K562 (cell line): ENCODE measurements around the gene PIK3CA. TPM values are rescaled to one million over a fixed set of nuclear protein-coding genes. Genes with fewer than 3 reads are reported as not detected.

ENCODE experiments used
- ARHGAP35 ChIP-seq: fragments of 450-650 bp; IDR thresholded peaks from 2 replicates; pipeline ENCODE4 v1.6.1; 2018; ENCODE audit not compliant: partially characterized antibody
- CTCF ChIP-seq, 3 experiments: IDR thresholded peaks in 2 of 3; conservative IDR thresholded peaks in 1 of 3; 2 replicates each; pipeline ENCODE4 v1.5.1; 2011 to 2012; ENCODE audit warnings: low read length in 3 of 3, mild to moderate bottlenecking in 3 of 3, control low read depth in 2 of 3, improper control_type of control experiment in 1 of 3, inconsistent platforms in 1 of 3, low read depth in 1 of 3, mixed read lengths in 1 of 3, moderate library complexity in 1 of 3; ENCODE audit not compliant: insufficient read depth in 2 of 3
- CUX1 ChIP-seq: fragments of 200-800 bp; sonication (Bioruptor generic); IDR thresholded peaks from 2 replicates; pipeline ENCODE4 v1.6.1; 2016; ENCODE audit warnings: missing genetic modification characterization, missing compliant biosample characterization
- EHMT2 ChIP-seq: fragments of 450-650 bp; IDR thresholded peaks from 2 replicates; pipeline ENCODE4 v1.6.1; 2018; ENCODE audit warnings: antibody characterized with exemption
- ELK1 ChIP-seq: sonication (generic); formaldehyde crosslinking; IDR thresholded peaks from 2 replicates; pipeline ENCODE4 v1.8.1; 2022; ENCODE audit warnings: missing genetic modification reagents
- LCOR ChIP-seq: sonication (generic); formaldehyde crosslinking; IDR thresholded peaks from 2 replicates; pipeline ENCODE4 v1.8.0; 2022; ENCODE audit warnings: mild to moderate bottlenecking, missing genetic modification reagents
- OTX1 ChIP-seq: fragments of 450-650 bp; formaldehyde crosslinking; IDR thresholded peaks from 2 replicates; pipeline ENCODE4 v1.4.0; 2022; ENCODE audit warnings: mild to moderate bottlenecking
- STAT5B ChIP-seq: fragments of 250-450 bp; sonication (Bioruptor Pico); IDR thresholded peaks from 2 replicates; pipeline ENCODE4 v1.8.0; 2021; ENCODE audit warnings: mild to moderate bottlenecking, inconsistent platforms
- U2AF1 ChIP-seq: fragments of 200-400 bp; formaldehyde crosslinking; optimal IDR thresholded peaks from 2 replicates; pipeline ENCODE3; 2017; ENCODE audit warnings: mild to moderate bottlenecking, low read depth, low read length, moderate library complexity
- ZFP30 ChIP-seq: fragments of 250-450 bp; sonication (Bioruptor Pico); IDR thresholded peaks from 2 replicates; pipeline ENCODE4 v1.8.0; 2022; ENCODE audit warnings: moderate library complexity, mild to moderate bottlenecking, inconsistent platforms, borderline replicate concordance
- ZNF431 ChIP-seq: sonication (generic); formaldehyde crosslinking; IDR thresholded peaks from 2 replicates; pipeline ENCODE4 v1.8.0; 2022; ENCODE audit warnings: mild to moderate bottlenecking, missing genetic modification reagents
- polyA plus RNA-seq, 8 experiments: library from polyadenylated mRNA; depleted of rRNA in 4 of 8; stranded (reverse) in 5 of 8; unstranded in 3 of 8; fragments of >200 nt; fragmentation: Nextera tagmentation in 2 of 8; fragmentation: Illumina TruSeq in 1 of 8; extraction: Ambion mirVana in 2 of 8; extraction: Trizol in 1 of 8; gene quantifications; 2 replicates each; pipeline versions ENCODE4 v1.2.1 to v1.2.3, GENCODE V29; 2011 to 2014; ENCODE audit warnings: inconsistent platforms in 1 of 8, missing spikeins in 1 of 8
- total RNA-seq, 7 experiments: library from RNA; depleted of rRNA in 6 of 7; stranded (reverse); fragments of >200 nt in 6 of 7; fragmentation: Illumina TruSeq in 2 of 7; extraction: Trizol in 2 of 7; gene quantifications; 2 replicates each; pipeline versions ENCODE4 v1.2.1 to v1.2.3, GENCODE V29; 2011 to 2021; ENCODE audit warnings: low replicate concordance in 1 of 7
- TF ChIP-seq, protein P1 (sequence below), 2 experiments: fragments of 250-450 bp in 1 of 2; fragments of 450-650 bp in 1 of 2; sonication (Bioruptor Pico) in 1 of 2; IDR thresholded peaks; 2 replicates each; pipeline versions ENCODE4 v1.6.1 to v1.8.0; 2016 to 2021; ENCODE audit warnings: mild to moderate bottlenecking in 2 of 2, moderate library complexity in 2 of 2, missing compliant biosample characterization in 1 of 2, missing genetic modification characterization in 1 of 2
- TF ChIP-seq, protein P2 (sequence below): fragments of 250-450 bp; sonication (Bioruptor Pico); IDR thresholded peaks from 2 replicates; pipeline ENCODE4 v1.8.0; 2022; ENCODE audit warnings: moderate library complexity, mild to moderate bottlenecking, inconsistent platforms
- TF ChIP-seq, protein P3 (sequence below): fragments of 250-450 bp; sonication (Bioruptor Pico); IDR thresholded peaks from 2 replicates; pipeline ENCODE4 v1.4.0; 2020
- TF ChIP-seq, protein P4 (sequence below): sonication (generic); formaldehyde crosslinking; IDR thresholded peaks from 2 replicates; pipeline ENCODE4 v1.8.0; 2022; ENCODE audit warnings: mild to moderate bottlenecking, missing genetic modification reagents

The PIK3CA gene
- total and polyA plus RNA-seq, 9 of the 15 experiments (the other 6 are each of a cell fraction or from before 2014, with no cell fraction given), result 3.8 to 19.4 (median 10.8) TPM

GRCh38 chr3:179146911-179147513 lies 1.1 kb upstream of the PIK3CA start (continued):
- no peak for TF ChIP-seq LCOR
- TF ChIP-seq ARHGAP35, result no peak
- peak; percentile 46 to 78 (median 72); a peak in 5 of 6 replicates for TF ChIP-seq CTCF (IDR thresholded peaks at IDR 0.05 in 2 of 3, conservative IDR thresholded peaks at IDR 0.05 in 1 of 3; ENCODE audit: insufficient read depth in 2 of 3, low read depth in 1 of 3, low read length in 3 of 3)
- TF ChIP-seq, protein P1, sequence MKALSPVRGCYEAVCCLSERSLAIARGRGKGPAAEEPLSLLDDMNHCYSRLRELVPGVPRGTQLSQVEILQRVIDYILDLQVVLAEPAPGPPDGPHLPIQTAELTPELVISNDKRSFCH (CRISPR knock-in tag; IDR thresholded peaks at IDR 0.05), result no peak
- TF ChIP-seq, protein P1 (tag; IDR thresholded peaks at IDR 0.05), result no peak
- TF ChIP-seq, protein P2, sequence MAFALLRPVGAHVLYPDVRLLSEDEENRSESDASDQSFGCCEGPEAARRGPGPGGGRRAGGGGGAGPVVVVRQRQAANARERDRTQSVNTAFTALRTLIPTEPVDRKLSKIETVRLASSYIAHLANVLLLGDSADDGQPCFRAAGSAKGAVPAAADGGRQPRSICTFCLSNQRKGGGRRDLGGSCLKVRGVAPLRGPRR (CRISPR knock-in tag), result no peak
- no peak for TF ChIP-seq OTX1 (CRISPR knock-in tag)
- TF ChIP-seq ELK1 (CRISPR knock-in tag), result no peak
- no peak for TF ChIP-seq STAT5B
- no peak for TF ChIP-seq ZNF431 (CRISPR knock-in tag)
- TF ChIP-seq ZFP30 (CRISPR knock-in tag), result no peak
- TF ChIP-seq, protein P3, sequence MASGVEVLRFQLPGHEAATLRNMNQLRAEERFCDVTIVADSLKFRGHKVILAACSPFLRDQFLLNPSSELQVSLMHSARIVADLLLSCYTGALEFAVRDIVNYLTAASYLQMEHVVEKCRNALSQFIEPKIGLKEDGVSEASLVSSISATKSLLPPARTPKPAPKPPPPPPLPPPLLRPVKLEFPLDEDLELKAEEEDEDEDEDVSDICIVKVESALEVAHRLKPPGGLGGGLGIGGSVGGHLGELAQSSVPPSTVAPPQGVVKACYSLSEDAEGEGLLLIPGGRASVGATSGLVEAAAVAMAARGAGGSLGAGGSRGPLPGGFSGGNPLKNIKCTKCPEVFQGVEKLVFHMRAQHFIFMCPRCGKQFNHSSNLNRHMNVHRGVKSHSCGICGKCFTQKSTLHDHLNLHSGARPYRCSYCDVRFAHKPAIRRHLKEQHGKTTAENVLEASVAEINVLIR (CRISPR knock-in tag), result no peak
- no peak for TF ChIP-seq EHMT2
- TF ChIP-seq, protein P4, sequence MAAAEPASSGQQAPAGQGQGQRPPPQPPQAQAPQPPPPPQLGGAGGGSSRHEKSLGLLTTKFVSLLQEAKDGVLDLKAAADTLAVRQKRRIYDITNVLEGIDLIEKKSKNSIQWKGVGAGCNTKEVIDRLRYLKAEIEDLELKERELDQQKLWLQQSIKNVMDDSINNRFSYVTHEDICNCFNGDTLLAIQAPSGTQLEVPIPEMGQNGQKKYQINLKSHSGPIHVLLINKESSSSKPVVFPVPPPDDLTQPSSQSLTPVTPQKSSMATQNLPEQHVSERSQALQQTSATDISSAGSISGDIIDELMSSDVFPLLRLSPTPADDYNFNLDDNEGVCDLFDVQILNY (CRISPR knock-in tag), result no peak
- no peak for TF ChIP-seq U2AF1
- no peak for TF ChIP-seq CUX1 (CRISPR knock-in tag)
